Body of pancreas (tissue), 4 donors: Measurements from ENCODE around the gene MPC1. TPM values are rescaled to one million over a fixed set of nuclear protein-coding genes. Genes with fewer than 3 reads are reported as not detected.

Experiments used
- ATAC-seq: fragments of 150-250 bp; one replicate; pipeline ENCODE4 v1.9.1; 2016
- DNase-seq, 4 donors: peaks; one replicate each; pipeline ENCODE4 v3.0.0-alpha.2; 2019
- H3K27ac ChIP-seq, 4 donors: fragments of 200-600 bp; sonication (generic); 1 replicate in 3 of 4; 2 replicates in 1 of 4; pipeline versions ENCODE4 v1.5.1 to v1.6.1; 2016 to 2019; ENCODE audit warnings: mild to moderate bottlenecking in 1 of 4, mixed read lengths in 1 of 4, moderate library complexity in 1 of 4
- H3K27me3 ChIP-seq, 2 donors: fragments of 200-600 bp; sonication (generic); one replicate each; pipeline ENCODE4 v1.6.0; 2016; ENCODE audit warnings: mild to moderate bottlenecking in 1 of 2
- H3K36me3 ChIP-seq, 2 donors: fragments of 200-600 bp; sonication (generic); replicated peaks in 1 of 2; 2 replicates each; pipeline ENCODE4 v1.5.1; 2016; ENCODE audit warnings: low read depth in 2 of 2; ENCODE audit not compliant: insufficient read depth in 1 of 2
- H3K4me1 ChIP-seq: fragments of 200-600 bp; sonication (generic); one replicate; pipeline ENCODE4 v1.6.0; 2016
- H3K4me3 ChIP-seq, 2 donors: fragments of 200-600 bp; sonication (generic); 1 replicate in 1 of 2; 2 replicates in 1 of 2; pipeline ENCODE4 v1.5.1; 2016 to 2019
- H3K9me3 ChIP-seq, 3 donors: fragments of 200-600 bp; sonication (generic); 1 replicate in 2 of 3; 2 replicates in 1 of 3; pipeline ENCODE4 v1.5.1; 2016
- POLR2A ChIP-seq, 3 donors: fragments of 450-650 bp; IDR thresholded peaks; one replicate each; pipeline ENCODE4 v1.6.1; 2016; ENCODE audit warnings: antibody characterized with exemption in 3 of 3, mild to moderate bottlenecking in 2 of 3
- WGBS, 2 donors: methylation state at CpG; one replicate each; pipeline ENCODE4 v1.1.5; 2017; 5-methylcytosine and 5-hydroxymethylcytosine counted together
- intact Hi-C: fragments of 100-400 bp; cut with DNase I; formaldehyde crosslinking; loops from one replicate; pipeline ENCODE4 v1.15.1; 2023
- total RNA-seq, 2 donors: library from RNA; depleted of rRNA; stranded (reverse); fragments of >200 nt; gene quantifications; one replicate each; pipeline ENCODE4 v1.1.0, GENCODE V29; 2016
- TF ChIP-seq, protein P1 (sequence below), 7 experiments: fragments of 450-650 bp in 4 of 7; fragments of 200-600 bp in 3 of 7; sonication (generic) in 3 of 7; IDR thresholded peaks; one replicate each; pipeline ENCODE4 v1.5.1; 2016 to 2019; ENCODE audit warnings: antibody characterized with exemption in 7 of 7

The MPC1 gene
- total RNA-seq, 2 donors from 2014 or later = 20.8 to 25.4 TPM

DNA sequence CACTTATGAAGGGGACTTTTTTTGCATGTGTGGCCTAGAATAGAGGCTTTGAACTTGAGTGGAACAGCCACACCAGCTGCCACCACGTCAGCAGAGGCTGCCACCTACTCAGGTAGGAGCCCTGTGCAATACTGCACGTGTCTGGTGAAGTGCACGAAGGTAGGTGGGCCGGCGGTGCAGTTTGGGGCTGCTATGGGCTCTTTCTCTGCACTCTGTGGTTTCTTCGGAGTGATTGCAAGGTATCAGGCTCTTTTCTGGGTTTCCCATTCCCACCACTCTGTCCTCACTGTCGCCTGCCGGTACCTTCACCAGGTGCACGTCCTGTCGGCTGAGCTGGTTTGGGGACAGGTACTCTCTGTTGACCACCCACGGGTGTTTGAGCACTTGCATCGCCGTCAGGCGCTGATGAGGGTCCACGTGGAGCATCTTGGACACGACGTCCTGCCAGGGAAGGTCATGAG, 30.8 kb upstream of the MPC1 start:
- Histone ChIP-seq H3K4me3 (no peak overlapping the region), H3K36me3 (peaks cover 0 to 9% of the 10 kb centered on the region in 2 donors), H3K4me1 (no peaks in the 10 kb centered on the region), H3K9me3 (no peaks in the 10 kb centered on the region), H3K27ac (no peak overlapping the region), H3K27me3 (no peaks in the 10 kb centered on the region)
- no peak for DNase-seq
- 90 to 93% methylated on average over 14 to 17 of the region's 17 CpGs for WGBS, 2 donors
- intact Hi-C loops = no loop called here
- TF ChIP-seq POLR2A (IDR thresholded peaks at IDR 0.05) = no peak
- TF ChIP-seq, protein P1, sequence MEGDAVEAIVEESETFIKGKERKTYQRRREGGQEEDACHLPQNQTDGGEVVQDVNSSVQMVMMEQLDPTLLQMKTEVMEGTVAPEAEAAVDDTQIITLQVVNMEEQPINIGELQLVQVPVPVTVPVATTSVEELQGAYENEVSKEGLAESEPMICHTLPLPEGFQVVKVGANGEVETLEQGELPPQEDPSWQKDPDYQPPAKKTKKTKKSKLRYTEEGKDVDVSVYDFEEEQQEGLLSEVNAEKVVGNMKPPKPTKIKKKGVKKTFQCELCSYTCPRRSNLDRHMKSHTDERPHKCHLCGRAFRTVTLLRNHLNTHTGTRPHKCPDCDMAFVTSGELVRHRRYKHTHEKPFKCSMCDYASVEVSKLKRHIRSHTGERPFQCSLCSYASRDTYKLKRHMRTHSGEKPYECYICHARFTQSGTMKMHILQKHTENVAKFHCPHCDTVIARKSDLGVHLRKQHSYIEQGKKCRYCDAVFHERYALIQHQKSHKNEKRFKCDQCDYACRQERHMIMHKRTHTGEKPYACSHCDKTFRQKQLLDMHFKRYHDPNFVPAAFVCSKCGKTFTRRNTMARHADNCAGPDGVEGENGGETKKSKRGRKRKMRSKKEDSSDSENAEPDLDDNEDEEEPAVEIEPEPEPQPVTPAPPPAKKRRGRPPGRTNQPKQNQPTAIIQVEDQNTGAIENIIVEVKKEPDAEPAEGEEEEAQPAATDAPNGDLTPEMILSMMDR (IDR thresholded peaks at IDR 0.05) = no peak
- no peak for ATAC-seq

DNA sequence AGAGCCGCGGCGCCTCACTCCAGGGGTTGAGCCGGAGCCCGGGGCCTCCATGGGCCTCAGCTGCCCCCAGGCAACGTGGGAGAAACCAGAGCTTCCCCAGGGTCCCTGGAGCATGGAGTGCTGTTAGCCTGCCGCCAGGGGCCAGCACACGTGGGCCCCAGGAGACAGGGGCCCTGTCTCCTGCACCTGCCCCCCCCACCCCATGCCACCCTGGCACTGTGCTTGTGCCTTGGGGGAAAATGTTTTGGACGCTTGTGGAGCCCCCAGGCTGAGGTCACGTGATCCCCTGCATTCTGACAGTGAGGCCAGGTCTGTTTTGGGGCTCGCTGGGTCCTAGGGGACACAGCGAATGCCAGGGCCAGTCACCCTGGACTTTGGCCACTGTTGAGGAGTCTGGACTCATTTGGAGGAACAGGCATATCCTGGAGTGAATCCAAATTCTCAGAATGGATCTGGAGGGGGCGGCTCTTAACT, 30.2 kb upstream of the MPC1 start:
- H3K4me3 ChIP-seq = no peak overlapping the region
- intact Hi-C loops = no loop called here
- no peaks in the 10 kb centered on the region for H3K4me1 ChIP-seq
- DNase-seq = no peak
- no peaks in the 10 kb centered on the region for H3K27me3 ChIP-seq
- peaks cover 0 to 9% of the 10 kb centered on the region in 2 donors for H3K36me3 ChIP-seq
- H3K27ac ChIP-seq = no peak overlapping the region
- no peak for TF ChIP-seq POLR2A (IDR thresholded peaks at IDR 0.05)
- TF ChIP-seq, protein P1 (IDR thresholded peaks at IDR 0.05) = no peak
- no peak for ATAC-seq
- 85 to 86% methylated on average over 2 to 9 of the region's 13 CpGs for WGBS, 2 donors
- H3K9me3 ChIP-seq = no peaks in the 10 kb centered on the region

DNA sequence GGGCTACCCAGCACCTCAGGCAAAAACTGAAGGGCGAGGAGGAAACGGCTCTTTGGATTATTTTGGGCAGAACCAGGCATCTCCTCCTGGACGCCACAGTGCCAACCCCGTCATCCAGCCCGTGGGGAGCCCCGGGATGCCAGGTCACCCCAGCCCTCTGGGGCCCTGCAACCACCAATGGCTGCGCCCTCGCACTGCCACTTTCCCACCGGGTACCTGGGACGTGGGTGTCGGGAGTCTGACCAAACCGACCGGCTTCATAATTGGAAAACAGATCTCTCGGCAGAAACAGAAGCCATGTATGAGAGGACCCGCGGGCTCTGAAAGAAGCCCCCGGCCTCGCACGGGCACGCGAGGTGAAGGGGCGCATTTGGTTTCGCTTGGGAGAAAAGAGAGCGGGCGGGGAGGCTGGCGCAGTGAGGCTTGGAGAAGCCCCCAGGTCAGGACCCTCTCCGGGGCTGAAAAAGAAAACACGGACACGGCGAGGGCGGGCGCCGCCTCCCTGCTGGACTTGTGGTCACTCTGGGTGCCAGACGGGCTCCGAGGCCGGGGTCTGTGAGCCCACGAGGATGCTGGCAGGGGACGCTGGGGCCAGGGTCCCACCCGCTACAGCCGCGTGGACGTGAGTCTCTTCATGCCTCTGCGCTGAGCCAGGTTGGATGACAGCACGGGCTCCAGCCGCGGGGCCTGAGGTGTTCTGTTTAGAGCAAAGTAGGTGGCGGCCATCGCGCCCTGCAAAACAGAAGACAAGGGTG, 29.6 kb upstream of the MPC1 start:
- Histone ChIP-seq H3K27me3 (no peaks in the 10 kb centered on the region), H3K27ac (no peak overlapping the region), H3K4me3 (no peak overlapping the region), H3K4me1 (no peaks in the 10 kb centered on the region), H3K36me3 (peaks cover 0 to 9% of the 10 kb centered on the region in 2 donors), H3K9me3 (no peaks in the 10 kb centered on the region)
- TF ChIP-seq, protein P1 (IDR thresholded peaks at IDR 0.05) = no peak
- no peak for TF ChIP-seq POLR2A (IDR thresholded peaks at IDR 0.05)
- intact Hi-C loops = no loop called here
- ATAC-seq (no peak), DNase-seq (no peak)
- WGBS, 2 donors = 91 to 93% methylated on average over 39 to 49 of the region's 49 CpGs

DNA sequence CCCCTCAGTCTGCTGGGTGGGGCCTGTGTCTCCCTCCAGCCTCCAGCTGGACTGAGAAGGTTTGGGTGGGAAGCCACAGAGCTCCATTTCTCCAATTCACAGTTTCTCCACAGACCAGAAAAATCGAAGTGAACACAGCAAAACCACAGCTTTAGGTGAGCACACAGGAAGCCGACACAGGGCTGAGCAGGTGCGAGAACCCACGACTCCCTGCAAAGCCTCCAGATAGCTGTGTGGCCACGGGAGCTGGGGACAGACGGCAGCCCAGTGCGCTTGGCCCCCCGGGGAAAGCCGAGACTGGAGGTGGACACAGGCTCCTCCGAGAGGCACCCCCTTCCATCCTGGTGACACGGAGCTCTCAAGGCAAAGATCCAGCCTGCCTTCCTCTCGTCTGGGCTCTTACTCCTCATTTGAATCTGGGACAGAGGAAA, 29.0 kb upstream of the MPC1 start:
- Histone ChIP-seq H3K36me3 (peaks cover 0 to 9% of the 10 kb centered on the region in 2 donors), H3K27ac (no peak overlapping the region), H3K4me1 (no peaks in the 10 kb centered on the region), H3K27me3 (no peaks in the 10 kb centered on the region), H3K9me3 (no peaks in the 10 kb centered on the region), H3K4me3 (no peak overlapping the region)
- intact Hi-C loops = no loop called here
- no peak for ATAC-seq
- no peak for DNase-seq
- TF ChIP-seq, protein P1 (IDR thresholded peaks at IDR 0.05) = no peak
- TF ChIP-seq POLR2A (IDR thresholded peaks at IDR 0.05) = no peak
- WGBS, 2 donors = 79 to 95% methylated on average over 8 to 12 of the region's 12 CpGs
